ENCODE measurements around the gene EZR. TPM values are rescaled to one million over a fixed set of nuclear protein-coding genes. Genes with fewer than 3 reads are reported as not detected.

The EZR gene
- total and polyA plus RNA-seq, 10 of the 15 experiments (the other 5 are each of a cell fraction or from before 2014, with no cell fraction given): 79.1 to 282 (median 161) TPM

DNA sequence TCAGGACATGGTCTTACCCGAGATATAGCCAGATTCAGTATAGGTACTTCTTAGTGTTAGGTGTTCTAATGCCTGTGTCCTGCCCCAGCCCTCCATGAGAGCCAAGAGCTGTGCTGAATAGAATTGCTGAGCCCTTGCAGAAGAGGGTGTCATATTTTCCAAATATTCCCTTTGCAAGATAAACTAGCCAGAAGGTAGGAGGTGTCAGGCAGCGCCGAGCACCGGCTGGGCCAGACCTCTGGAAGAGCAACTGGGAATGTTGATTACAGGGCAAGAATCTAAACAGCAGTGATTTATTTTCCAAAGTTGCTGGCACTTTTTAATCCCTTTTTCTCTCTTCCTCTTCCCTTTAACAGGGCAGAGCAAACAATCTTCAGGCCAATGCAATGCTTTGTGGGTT lies 37.1 kb upstream of the EZR start (continued):
- no peak for TF ChIP-seq FOXM1 (IDR thresholded peaks at IDR 0.05; ENCODE audit: low read depth, low read length)
- TF ChIP-seq, protein P1, sequence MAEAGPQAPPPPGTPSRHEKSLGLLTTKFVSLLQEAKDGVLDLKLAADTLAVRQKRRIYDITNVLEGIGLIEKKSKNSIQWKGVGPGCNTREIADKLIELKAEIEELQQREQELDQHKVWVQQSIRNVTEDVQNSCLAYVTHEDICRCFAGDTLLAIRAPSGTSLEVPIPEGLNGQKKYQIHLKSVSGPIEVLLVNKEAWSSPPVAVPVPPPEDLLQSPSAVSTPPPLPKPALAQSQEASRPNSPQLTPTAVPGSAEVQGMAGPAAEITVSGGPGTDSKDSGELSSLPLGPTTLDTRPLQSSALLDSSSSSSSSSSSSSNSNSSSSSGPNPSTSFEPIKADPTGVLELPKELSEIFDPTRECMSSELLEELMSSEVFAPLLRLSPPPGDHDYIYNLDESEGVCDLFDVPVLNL (IDR thresholded peaks at IDR 0.05; ENCODE audit: low read depth, low read length): no peak
- no peak for TF ChIP-seq GATAD2B (conservative IDR thresholded peaks at IDR 0.05; ENCODE audit: low read depth)

- SMC1A ChIA-PET (ENCODE audit: uncharacterized antibody, unreplicated experiment): interaction anchor here (0.8 to 3.4 kb wide), 9 partner anchors 14 to 205 kb away, joined by 3 to 39 read pairs (median 3); partner anchors contain the start of gene SYTL3
- intact Hi-C loops (cut with micrococcal nuclease; ENCODE audit: unreplicated experiment): no loop called here
- Histone ChIP-seq H4K20me1 (ENCODE audit: control insufficient read depth, insufficient read depth) (no peaks in the 10 kb centered on the region), H3K27ac (ENCODE audit: control insufficient read depth, insufficient read depth) (peak overlapping the region; percentile 54), H3K9me3 (replicated peaks; ENCODE audit: control insufficient read depth, insufficient read depth, low read length) (no peaks in the 10 kb centered on the region), H3K4me2 (ENCODE audit: control insufficient read depth, insufficient read depth) (peak overlapping the region; percentile 61; the same call in 1 of the 2 replicates), H3K9ac (ENCODE audit: control insufficient read depth, insufficient read depth, low read length) (no peak overlapping the region), H3K27me3 (replicated peaks in 1 of 2; ENCODE audit: control insufficient read depth in 2 of 2, insufficient read depth in 2 of 2, low read length in 1 of 2) (no peaks in the 10 kb centered on the region), H2AFZ (ENCODE audit: control insufficient read depth, low read depth, low read length) (peak overlapping the region; percentile 63), H3K4me1 (ENCODE audit: control insufficient read depth, insufficient read depth, low read length) (peaks cover 34% of the 10 kb centered on the region), H3K79me2 (ENCODE audit: control insufficient read depth, insufficient read depth, low read length) (no peaks in the 10 kb centered on the region), H3K36me3 (ENCODE audit: control insufficient read depth in 2 of 2, insufficient read depth in 2 of 2, low read length in 1 of 2) (no peaks in the 10 kb centered on the region), H3K4me3 (no peak overlapping the region)
- RAD21 ChIA-PET (ENCODE audit: unreplicated experiment): interaction anchor here (0.6 to 3.0 kb wide), 9 partner anchors 11 to 98 kb away, joined by 3 to 21 read pairs (median 3); partner anchors contain the start of gene EZR
- TF ChIP-seq, protein P2, sequence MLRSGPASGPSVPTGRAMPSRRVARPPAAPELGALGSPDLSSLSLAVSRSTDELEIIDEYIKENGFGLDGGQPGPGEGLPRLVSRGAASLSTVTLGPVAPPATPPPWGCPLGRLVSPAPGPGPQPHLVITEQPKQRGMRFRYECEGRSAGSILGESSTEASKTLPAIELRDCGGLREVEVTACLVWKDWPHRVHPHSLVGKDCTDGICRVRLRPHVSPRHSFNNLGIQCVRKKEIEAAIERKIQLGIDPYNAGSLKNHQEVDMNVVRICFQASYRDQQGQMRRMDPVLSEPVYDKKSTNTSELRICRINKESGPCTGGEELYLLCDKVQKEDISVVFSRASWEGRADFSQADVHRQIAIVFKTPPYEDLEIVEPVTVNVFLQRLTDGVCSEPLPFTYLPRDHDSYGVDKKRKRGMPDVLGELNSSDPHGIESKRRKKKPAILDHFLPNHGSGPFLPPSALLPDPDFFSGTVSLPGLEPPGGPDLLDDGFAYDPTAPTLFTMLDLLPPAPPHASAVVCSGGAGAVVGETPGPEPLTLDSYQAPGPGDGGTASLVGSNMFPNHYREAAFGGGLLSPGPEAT (IDR thresholded peaks at IDR 0.05; ENCODE audit: low read depth): no peak
- TF ChIP-seq IRF4 (IDR thresholded peaks at IDR 0.05; ENCODE audit: low read depth, low read length): no peak
- TF ChIP-seq CHD1 (IDR thresholded peaks at IDR 0.05; ENCODE audit: low read depth, low read length): no peak
- no peak for TF ChIP-seq JUND (IDR thresholded peaks at IDR 0.05; ENCODE audit: low read depth, low read length)
- TF ChIP-seq CREB1 (IDR thresholded peaks at IDR 0.05; ENCODE audit: low read depth): no peak
- TF ChIP-seq RAD21 (IDR thresholded peaks at IDR 0.05; ENCODE audit: insufficient read depth, low read depth, low read length): no peak
- BruUV-seq (replicated peaks): no TSS peak
- in situ Hi-C loops (cut with MboI): no loop called here
- POLR2A ChIA-PET: interaction anchor here (1.0 to 3.4 kb wide), 5 partner anchors 11 to 31 kb away, joined by 3 to 19 read pairs (median 6); no protein-coding TSS in a partner anchor
- CTCF ChIA-PET: interaction anchor here (0.6 to 3.2 kb wide), 5 partner anchors 12 to 57 kb away, joined by 3 to 13 read pairs (median 3); no protein-coding TSS in a partner anchor
- DNase-seq (ENCODE audit: low read depth, low spot score): no peak
- no peak for ATAC-seq
- FAIRE-seq: no peak
- whole genome bisulfite sequencing (ENCODE audit: insufficient coverage, insufficient replicate concordance, low lambda C conversion rate, missing lambda C conversion rate): 39% methylated on average over 7 of the region's 7 CpGs
Measured at GRCh38 chr6:158854214-158855101, 35.3 kb upstream of the EZR start.
